ENCODE measurements around the gene IFNA10.
"Not testable (repeated sequence)": the region's sequence is repeated elsewhere in the genome, so short reads cannot be mapped to it uniquely, and the experiment has no call there.

Gene IFNA10

DNA sequence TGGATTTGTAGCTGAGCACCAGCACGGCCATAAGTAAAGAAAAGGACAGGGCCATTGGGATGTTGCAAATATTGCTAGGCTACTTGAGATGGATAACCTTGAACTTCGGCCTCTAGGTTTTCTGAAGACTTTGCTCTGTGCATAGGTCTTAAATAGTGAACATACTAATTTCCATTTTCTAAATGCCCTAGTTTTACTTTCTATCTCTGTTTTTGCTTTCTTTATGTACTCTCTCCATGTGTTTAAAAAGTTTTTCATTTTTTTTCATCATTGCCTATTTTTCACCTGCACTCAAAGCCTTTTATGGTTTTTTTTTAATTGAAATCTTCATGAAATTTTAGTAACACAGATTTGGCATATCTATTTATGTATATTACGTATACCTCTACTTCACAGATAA, at the start of gene IFNA10:
TSS of gene IFNA10 (minus strand) at position 101 of the 400 bp plus-strand sequence. CDS start at position 55, 46 bp downstream.
- DNase-seq, result not testable (repeated sequence)

GRCh38 chr9:21255538-21256212, 48.7 kb upstream of the IFNA10 start:
- no peak for DNase-seq

GRCh38 chr9:21252721-21253547, 46.0 kb upstream of the IFNA10 start:
- no peak for DNase-seq

DNA sequence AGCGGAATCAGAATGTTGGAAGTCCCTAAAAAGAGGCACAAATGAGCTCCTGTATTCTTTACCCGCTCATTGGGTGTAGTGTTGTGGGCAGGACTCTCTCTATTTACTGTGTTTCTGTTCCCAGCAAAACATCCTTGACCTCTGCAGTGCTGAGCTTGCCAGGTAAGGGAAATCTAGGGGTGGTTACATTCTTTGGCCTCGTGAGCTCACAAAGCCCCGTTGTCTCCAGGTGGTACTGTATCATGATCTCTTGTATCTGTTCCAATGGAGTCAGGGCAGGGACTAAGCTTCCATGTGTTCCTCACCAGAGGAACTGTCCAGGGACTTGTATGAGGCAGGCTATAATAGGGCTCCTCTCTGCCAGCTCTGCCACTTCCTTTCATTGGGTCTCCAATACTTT, 44.7 kb upstream of the IFNA10 start:
- DNase-seq, result no peak

- no peak for DNase-seq
Observed at GRCh38 chr9:21251190-21251589, 44.2 kb upstream of the IFNA10 start.

GRCh38 chr9:21244836-21245235, 37.9 kb upstream of the IFNA10 start:
- no peak for DNase-seq

DNA sequence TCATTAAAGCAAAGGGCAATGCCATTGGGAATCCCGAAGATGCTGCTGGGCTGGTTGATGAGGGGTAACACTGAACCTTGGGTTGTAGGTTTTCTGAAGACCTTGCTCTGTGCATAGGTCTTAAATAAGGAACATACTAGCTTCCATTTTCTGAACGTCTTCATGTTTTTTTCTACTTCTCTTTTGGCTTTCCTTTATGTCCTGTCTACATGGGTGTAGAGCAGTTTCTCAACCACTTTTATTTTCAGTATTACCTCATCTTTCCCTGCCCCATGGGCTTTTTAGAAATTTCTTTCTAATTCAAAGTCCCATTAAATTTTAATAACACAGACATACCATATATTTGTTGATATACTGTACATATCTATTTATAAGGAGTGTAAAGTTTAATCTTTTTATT, 33.0 kb upstream of the IFNA10 start, which contains the start of gene IFNA14:
TSS of gene IFNA14 (minus strand) at position 95 of the 400 bp plus-strand sequence. CDS start at position 25, 70 bp downstream.
- DNase-seq, result no peak

DNA sequence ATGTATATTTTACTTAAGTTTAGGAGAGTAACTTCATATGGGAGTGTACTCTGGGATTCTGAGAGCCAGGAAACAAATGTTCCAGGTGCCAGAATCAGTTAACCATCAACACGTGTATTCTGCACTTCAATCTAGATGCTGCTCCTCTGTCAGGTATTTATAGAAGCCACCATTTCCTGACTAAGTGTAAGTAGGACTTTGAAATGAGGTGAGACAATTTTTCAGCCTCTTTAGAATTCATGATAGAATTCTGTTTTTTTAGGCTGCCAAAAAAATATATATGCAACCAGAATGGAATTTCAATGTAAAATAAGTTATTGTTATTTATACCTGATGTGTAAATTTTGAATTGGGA, 29.4 kb upstream of the IFNA10 start:
- DNase-seq, result not testable (repeated sequence)

- DNase-seq, result not testable (repeated sequence)
Observed at GRCh38 chr9:21235468-21236359, 28.8 kb upstream of the IFNA10 start.

DNA sequence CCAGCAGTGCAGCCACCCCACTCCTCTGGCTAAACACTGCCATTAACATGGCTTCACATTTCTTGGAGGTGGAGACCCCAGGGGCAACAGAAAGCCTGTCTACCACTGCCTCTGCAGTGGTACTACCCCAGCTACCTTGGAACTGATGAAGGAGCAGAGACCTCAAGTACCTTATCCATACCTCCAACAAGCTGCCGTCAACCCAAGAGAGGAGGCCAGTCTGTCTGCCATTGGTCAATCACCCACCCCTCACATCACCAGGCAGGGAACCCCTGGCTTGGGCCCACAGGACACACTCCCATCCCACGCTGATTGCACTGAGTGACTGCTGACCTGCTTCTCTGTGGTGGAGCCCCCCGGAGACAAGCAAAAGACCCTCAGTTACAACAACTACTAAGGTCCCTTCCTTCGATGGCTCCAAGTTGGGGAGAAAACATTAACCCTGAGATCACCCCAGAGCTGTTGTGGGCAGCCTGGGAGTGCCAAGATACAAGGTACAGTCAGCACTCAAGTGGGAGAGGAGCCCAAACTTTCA, 27.3 kb upstream of the IFNA10 start:
- no peak for DNase-seq

- no peak for DNase-seq
Observed at GRCh38 chr9:21233258-21233657, 26.3 kb upstream of the IFNA10 start.

DNA sequence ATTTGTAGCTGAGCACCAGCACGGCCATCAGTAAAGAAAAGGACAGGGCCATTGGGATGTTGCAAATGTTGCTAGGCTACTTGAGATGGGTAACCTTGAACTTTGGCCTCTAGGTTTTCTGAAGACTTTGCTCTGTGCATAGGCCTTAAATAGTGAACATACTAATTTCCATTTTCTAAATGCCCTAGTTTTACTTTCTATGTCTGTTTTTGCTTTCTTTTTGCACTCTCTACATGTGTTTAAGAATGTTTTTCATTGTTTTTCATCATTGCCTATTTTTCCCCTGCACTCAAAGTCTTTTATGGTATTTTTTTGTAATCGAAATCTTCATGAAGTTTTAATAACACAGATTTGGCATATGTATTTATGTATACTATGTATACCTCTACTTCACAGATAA, 21.2 kb upstream of the IFNA10 start, which contains the start of gene IFNA17:
TSS of gene IFNA17 (minus strand) at position 101 of the 400 bp plus-strand sequence. CDS start at position 52, 49 bp downstream.
- DNase-seq, result no peak

- not testable (repeated sequence) for DNase-seq
Observed at GRCh38 chr9:21217211-21217610, 10.3 kb upstream of the IFNA10 start, which contains the start of gene IFNA16. TSS of gene IFNA16 (minus strand) at chr9:21217311. CDS start at chr9:21217305, 6 bp downstream.

GRCh38 chr9:21213411-21214326, 6.7 kb upstream of the IFNA10 start:
- not testable (repeated sequence) for DNase-seq

- DNase-seq, result not testable (repeated sequence)
Observed at GRCh38 chr9:21212160-21212559, 5.2 kb upstream of the IFNA10 start.

DNA sequence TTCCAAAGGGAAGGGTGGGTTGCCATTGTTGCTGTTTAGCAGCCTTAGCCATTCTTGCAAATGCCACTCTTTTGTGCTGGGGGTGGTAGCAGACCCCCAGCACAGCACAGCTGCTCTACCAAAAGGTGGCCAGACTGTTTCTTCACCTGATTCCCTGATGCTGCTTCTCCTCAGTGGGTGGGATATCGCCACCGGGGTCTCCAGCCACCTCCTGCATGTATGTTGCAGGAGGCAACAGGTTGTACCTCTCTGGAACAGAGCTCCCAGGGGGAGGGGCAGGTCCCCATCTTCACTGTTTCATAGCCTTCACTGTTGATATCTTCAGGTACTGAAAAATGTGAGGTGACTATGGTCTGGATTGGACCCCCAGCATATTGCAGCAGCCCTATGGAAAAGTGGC, 3.8 kb upstream of the IFNA10 start:
- DNase-seq, result not testable (repeated sequence)

DNA sequence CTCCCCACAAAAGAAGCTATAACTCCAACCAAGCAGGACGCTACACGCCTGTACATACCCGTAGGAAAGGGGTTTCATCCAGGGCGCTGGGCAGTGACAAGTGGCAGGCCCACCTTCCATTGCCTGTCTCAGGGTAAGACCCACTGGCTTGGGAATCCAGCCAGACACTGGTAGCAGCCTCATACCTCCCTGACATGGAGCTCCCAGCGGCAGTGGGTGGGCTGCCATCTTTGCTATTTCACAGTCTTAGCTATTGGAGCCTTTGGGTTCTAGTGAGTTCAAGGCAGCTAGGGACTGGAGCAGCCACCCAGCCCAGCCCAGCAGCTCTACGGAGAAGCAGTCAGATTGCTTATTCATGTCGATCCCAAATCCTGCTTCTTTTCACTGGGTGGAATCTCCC, 3.4 kb upstream of the IFNA10 start:
- no peak for DNase-seq

DNA sequence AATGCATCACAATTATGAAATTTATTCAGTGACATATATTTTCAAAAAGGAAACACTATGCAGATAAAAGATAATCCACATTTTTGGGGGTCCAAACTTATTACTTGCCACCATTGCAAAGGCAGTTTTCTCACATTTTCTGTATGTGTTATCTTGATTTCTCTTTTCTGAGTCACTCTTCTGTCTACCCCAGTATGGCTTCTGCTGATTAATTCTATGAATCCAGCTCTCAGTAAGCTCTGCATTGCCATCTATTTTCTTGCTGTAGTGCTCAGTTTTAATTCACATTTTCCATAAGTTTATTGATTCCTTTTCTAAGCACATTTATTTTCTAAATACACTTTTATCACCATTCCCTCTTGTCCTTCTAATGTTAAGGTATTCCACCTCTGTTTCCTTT, 1.7 kb downstream of the IFNA10 start:
- no peak for DNase-seq

DNA sequence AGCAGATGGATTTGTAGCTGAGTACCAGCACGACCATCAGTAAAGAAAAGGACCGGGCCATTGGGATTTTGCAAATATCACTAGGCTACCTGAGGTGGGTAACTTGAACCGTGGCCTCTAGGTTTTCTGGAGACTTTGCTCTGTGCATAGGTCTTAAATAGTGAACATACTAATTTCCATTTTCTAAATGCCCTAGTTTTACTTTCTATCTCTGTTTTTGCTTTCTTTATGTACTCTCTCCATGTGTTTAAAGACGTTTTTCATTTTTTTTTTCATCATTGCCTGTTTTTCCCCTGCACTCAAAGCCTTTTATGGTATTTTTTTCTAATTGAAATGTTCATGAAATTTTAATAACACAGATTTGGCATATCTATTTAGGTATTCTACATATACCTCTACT, 4.8 kb downstream of the IFNA10 start, which contains the start of gene IFNA7:
TSS of gene IFNA7 (minus strand) at position 101 of the 400 bp plus-strand sequence. CDS start at position 61, 40 bp downstream.
- DNase-seq, result not testable (repeated sequence)

- DNase-seq, result not testable (repeated sequence)
Observed at GRCh38 chr9:21194867-21195776, 11.8 kb downstream of the IFNA10 start.
